Erythroblast (primary cell): ENCODE measurements around the gene ZNF316.

Experiments
- GATA1 ChIP-seq: IDR thresholded peaks from 2 replicates; pipeline ENCODE4 v1.6.1; 2011; ENCODE audit warnings: low read depth, mild to moderate bottlenecking, control low read depth, low read length, moderate library complexity
- POLR2A ChIP-seq: IDR thresholded peaks from 2 replicates; pipeline ENCODE4 v1.6.1; 2011; ENCODE audit warnings: mild to moderate bottlenecking, low read length

DNA sequence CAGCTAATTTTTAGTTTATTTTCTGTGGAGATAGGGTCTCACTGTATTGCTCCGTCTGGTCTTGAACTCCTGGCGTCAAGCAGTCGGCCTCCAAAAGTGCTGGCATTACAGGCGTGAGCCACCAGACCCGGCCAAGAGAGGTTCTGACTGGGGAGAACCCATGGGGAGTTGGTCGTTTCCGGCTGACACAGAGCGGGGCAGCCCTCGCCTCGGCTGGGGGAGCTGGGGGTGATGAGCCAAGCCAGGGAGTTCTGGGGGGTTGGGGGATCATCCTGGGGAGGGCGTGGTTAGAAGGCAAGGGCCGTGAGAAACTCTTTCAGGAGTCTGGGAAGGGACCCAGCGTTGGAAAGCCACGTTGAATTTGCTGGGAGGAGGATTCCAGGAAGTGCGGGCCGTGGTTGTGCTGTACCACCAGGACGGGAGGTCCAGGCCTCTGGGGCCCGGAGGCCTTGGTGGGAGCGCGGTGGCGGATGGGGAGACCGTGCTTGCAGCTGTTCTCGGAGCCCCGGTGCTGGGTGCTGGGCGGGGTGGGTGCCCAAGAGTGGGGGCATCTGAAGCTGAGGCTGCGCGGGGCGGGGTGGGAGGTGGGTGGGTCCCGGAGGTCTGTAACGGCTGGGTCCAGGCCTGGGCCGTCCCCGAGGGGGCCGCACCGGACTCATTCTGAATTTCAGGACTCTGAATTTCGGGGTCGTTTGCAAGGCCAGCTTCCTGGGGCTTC is 30.1 kb upstream of the ZNF316 start:
- TF ChIP-seq POLR2A (no peak), GATA1 (no peak)
